BJ (cell line): ENCODE results near the gene WDR46. TPM values are rescaled to one million over a fixed set of nuclear protein-coding genes. Genes with fewer than 3 reads are reported as not detected.

Experiments used
- CTCF ChIA-PET: fragments of 350-600 bp; formaldehyde crosslinking; extraction: SDS; loops from one replicate; lab custom pipeline; 2021; ENCODE audit warnings: antibody characterized with exemption, inconsistent platforms; lab: Yijun Ruan, JAX
- POLR2A ChIA-PET: fragments of 300-600 bp; sonication (Branson Sonifier 250); formaldehyde crosslinking; extraction: SDS; loops from one replicate; lab custom pipeline; 2021; ENCODE audit warnings: antibody characterized with exemption; lab: Charles Lee
- DNase-seq: peaks from one replicate; pipeline ENCODE4 v3.0.0-alpha.2; 2011; ENCODE audit warnings: low read depth
- H3K27me3 ChIP-seq: 2 replicates; pipeline ENCODE4 v1.6.0; 2011; ENCODE audit warnings: low read length; ENCODE audit not compliant: control insufficient read depth, insufficient read depth
- H3K36me3 ChIP-seq: 2 replicates; pipeline ENCODE4 v1.5.1; 2011; ENCODE audit warnings: low read length; ENCODE audit not compliant: control insufficient read depth, insufficient read depth
- H3K4me3 ChIP-seq: 2 replicates; pipeline ENCODE4 v1.5.1; 2011; ENCODE audit warnings: low read depth, mild to moderate bottlenecking, control low read depth, low read length
- polyA plus RNA-seq: library from polyadenylated mRNA; depleted of rRNA; stranded (reverse); fragments of >200 nt; gene quantifications from 2 replicates; pipeline ENCODE4 v1.2.3, GENCODE V29; 2011
- TF ChIP-seq, protein P1 (sequence below): IDR thresholded peaks from 2 replicates; pipeline ENCODE4 v1.5.1; 2011; ENCODE audit warnings: low read depth, mild to moderate bottlenecking, control low read depth, inconsistent platforms, low read length, moderate library complexity; ENCODE audit not compliant: insufficient read depth

Gene WDR46
- polyA plus RNA-seq, 1 experiment: 78.9 TPM

DNA sequence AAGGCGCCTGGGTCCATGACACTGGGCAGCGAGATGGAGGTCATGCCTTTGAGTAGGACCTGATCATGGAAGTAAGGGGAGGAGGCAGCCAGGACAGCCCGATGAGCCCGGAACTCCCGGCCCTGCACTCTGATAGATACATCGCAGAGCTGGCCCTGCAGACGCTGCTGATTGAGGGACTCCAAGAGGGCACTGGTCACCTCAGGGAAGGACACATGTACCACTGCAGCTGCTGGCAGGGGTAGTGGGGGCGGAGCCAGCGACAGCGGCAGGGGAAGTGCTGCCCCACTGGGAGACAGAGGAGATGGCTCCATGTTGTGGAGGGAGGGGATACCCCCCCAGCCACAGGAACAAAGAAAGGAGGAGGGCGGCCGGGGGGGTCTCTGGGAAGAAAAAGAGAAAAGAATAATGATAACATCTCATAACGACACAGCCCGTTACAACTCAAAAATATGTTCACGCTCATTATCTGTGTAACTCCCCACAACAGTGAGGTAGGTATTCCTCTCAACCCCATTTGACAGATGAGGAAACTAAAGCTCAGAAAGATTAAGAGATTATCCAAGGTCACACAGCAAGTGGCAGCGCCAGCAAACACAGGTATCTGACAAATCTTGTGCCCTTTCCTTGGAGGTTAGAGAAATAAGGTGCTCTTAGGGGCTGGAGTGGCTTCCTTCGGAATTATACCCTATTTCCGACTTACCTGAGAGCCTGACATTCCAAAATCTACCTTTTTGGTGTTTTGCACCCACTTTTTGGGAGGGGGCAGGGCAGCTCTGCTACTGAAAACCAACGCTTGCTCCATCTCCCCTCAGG lies 27.8 kb upstream of the WDR46 start:
- peaks cover 21% of the 10 kb centered on the region for H3K36me3 ChIP-seq

DNA sequence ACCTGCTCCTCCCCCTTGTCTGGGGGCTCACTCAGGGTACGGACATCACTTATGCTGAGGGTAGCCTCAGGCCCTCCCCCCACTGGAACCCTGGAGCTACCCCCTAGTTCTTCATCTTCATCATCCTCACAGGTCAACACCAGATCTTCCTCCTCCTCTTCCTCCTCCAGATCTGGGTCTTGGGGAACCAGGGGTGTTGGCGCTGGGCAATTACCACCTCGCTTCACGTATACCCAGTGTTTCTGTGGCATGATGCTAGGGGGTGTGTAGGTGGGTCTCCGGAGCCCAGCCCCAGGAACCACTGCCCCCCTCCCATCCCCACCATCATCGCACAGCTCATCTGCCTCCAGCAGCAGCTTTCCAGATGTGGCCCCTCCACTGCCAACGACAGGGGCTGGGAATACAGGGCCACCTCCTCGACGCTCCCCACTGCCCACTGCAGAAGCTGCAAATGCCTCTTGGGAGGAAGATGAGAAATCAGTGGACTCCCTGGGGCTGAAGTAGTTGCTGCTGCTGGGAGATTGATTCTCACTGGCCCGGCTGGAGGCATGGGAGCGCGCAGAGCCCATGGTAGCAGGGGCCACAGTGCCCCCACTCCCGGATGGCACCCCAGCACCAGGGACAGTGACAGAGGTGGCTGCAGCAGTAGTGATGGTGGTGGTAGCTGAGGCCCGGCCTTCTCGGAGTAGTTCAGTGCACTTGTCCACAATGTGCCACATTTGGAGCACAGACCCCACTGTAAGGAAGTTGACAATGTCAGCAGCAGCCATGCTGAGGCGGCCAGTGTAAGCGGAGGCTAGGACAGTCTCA lies 27.0 kb upstream of the WDR46 start:
- DNase-seq: no peak
- CTCF ChIA-PET: interaction anchor here (0.6 kb wide), 1 partner anchor 29 kb away, joined by 3 read pairs; no protein-coding TSS in a partner anchor
- peaks cover 20% of the 10 kb centered on the region for H3K36me3 ChIP-seq
- TF ChIP-seq, protein P1, sequence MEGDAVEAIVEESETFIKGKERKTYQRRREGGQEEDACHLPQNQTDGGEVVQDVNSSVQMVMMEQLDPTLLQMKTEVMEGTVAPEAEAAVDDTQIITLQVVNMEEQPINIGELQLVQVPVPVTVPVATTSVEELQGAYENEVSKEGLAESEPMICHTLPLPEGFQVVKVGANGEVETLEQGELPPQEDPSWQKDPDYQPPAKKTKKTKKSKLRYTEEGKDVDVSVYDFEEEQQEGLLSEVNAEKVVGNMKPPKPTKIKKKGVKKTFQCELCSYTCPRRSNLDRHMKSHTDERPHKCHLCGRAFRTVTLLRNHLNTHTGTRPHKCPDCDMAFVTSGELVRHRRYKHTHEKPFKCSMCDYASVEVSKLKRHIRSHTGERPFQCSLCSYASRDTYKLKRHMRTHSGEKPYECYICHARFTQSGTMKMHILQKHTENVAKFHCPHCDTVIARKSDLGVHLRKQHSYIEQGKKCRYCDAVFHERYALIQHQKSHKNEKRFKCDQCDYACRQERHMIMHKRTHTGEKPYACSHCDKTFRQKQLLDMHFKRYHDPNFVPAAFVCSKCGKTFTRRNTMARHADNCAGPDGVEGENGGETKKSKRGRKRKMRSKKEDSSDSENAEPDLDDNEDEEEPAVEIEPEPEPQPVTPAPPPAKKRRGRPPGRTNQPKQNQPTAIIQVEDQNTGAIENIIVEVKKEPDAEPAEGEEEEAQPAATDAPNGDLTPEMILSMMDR: no peak
- POLR2A ChIA-PET: no interaction called here
- H3K4me3 ChIP-seq: no peak overlapping the region
- no peaks in the 10 kb centered on the region for H3K27me3 ChIP-seq

More for the DNA sequence above, 27.8 kb upstream of the WDR46 start:
- no peak for DNase-seq
- ChIA-PET POLR2A (interaction anchor here (0.6 kb wide), 1 partner anchor 35 kb away, joined by 5 read pairs; no protein-coding TSS in a partner anchor), CTCF (interaction anchor here (0.5 to 1.6 kb wide), 2 partner anchors 40 to 119 kb away, joined by 3 to 4 read pairs; partner anchors contain the start of gene B3GALT4)
- Histone ChIP-seq H3K4me3 (peak overlapping the region; percentile 35), H3K27me3 (no peaks in the 10 kb centered on the region)
- TF ChIP-seq, protein P1: no peak

GRCh38 chr6:33314943-33315792 lies 26.1 kb upstream of the WDR46 start:
- Histone ChIP-seq H3K36me3 (peaks cover 17% of the 10 kb centered on the region), H3K4me3 (peak overlapping the region; percentile 73), H3K27me3 (no peaks in the 10 kb centered on the region)
- DNase-seq: no peak
- TF ChIP-seq, protein P1: no peak
- ChIA-PET POLR2A (no interaction called here), CTCF (no interaction called here)

DNA sequence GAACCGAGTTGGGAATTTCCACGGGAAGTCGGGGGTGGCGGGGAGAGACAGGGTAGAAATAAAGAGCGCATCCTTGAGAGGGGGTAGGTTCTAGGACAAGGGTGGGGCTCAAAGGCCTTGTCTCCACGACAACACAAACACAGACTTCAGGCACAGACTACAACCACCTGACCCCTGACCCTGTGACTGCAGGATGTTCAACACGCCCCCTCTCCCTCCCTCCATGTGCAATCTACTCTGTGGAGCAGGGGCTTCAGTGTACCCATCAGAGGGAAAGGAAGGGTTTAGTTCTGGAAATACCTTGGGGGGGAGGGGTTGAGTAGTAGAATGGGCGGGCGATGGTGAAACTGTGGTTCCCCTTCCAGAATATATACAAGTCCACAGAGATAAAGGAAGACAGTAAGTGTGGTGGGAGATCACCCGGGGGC lies 25.5 kb upstream of the WDR46 start:
- peak; percentile 61 for DNase-seq
- no peaks in the 10 kb centered on the region for H3K27me3 ChIP-seq
- TF ChIP-seq, protein P1: no peak
- H3K4me3 ChIP-seq: peak overlapping the region; percentile 73
- ChIA-PET POLR2A (no interaction called here), CTCF (no interaction called here)
- peaks cover 13% of the 10 kb centered on the region for H3K36me3 ChIP-seq
